Measurements from ENCODE around the gene ADAMTS15.

DNA sequence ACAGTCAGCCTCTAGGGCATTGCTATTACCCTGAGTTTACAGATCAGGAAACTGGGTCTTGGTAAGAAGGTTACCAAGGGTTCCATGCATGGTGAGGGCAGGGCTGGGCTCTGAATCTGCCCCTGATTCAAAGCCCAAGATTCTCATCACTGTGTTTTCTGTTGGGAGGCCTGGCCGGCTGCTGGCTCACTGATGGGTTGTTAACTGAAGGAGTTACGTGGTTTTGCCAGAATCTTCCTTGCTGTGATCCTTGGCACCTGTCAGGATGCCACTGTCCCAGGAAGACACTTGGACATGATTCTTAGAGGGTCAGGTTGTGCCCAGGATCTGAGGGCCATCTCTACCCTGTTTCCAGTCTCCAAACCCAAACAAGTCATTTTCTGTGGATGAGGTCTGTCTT lies 61.5 kb downstream of the ADAMTS15 start:
- TF ChIP-seq EZH2 (IDR thresholded peaks at IDR 0.05; ENCODE audit: borderline replicate concordance, insufficient read depth, low read depth, low read length, poor library complexity, severe bottlenecking) = no peak
- TF ChIP-seq, protein P1, sequence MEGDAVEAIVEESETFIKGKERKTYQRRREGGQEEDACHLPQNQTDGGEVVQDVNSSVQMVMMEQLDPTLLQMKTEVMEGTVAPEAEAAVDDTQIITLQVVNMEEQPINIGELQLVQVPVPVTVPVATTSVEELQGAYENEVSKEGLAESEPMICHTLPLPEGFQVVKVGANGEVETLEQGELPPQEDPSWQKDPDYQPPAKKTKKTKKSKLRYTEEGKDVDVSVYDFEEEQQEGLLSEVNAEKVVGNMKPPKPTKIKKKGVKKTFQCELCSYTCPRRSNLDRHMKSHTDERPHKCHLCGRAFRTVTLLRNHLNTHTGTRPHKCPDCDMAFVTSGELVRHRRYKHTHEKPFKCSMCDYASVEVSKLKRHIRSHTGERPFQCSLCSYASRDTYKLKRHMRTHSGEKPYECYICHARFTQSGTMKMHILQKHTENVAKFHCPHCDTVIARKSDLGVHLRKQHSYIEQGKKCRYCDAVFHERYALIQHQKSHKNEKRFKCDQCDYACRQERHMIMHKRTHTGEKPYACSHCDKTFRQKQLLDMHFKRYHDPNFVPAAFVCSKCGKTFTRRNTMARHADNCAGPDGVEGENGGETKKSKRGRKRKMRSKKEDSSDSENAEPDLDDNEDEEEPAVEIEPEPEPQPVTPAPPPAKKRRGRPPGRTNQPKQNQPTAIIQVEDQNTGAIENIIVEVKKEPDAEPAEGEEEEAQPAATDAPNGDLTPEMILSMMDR (IDR thresholded peaks at IDR 0.05) = no peak

Data from B cell (primary cell).